ENCODE measurements around the gene TEX14.
A peak's percentile ranks its signal among the peaks of the same experiment; 100 is the strongest.

Gene TEX14

DNA sequence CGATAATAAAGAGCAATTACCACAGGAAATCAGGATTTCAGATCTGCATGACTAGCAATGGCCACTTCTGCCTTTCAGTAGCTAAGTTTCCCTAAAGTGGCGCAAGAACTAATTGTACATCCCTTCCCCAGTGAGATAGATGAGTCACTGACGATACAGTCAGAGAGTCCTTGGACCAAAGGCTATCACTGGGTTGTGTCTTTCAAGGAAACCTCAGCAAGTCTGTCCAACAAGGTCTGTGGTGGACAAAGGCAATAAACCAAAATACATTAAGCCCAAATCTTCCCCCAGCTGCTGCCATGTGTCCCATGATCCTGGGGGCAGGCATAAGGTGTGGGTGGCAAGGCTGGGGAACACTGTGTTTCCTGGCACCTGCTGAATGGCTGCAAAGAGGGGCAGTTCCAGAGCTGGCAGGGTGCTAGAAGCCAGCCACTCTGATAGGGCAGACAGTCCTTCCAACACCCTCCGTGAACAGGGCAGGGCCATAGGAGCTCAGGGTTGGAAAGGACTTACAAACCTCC, 156.9 kb downstream of the TEX14 start:
- Histone ChIP-seq H3K4me3 (replicated peaks; ENCODE audit: insufficient read depth, low read length) (no peak overlapping the region), H3K27ac (replicated peaks) (no peak overlapping the region), H3K27me3 (ENCODE audit: insufficient read depth, poor library complexity, severe bottlenecking) (peaks cover 21% of the 10 kb centered on the region)
- TF ChIP-seq GABPA (IDR thresholded peaks at IDR 0.05; ENCODE audit: low read depth): no peak
- TF ChIP-seq POLR2AphosphoS5 (IDR thresholded peaks at IDR 0.05; ENCODE audit: low read depth): no peak
- TF ChIP-seq SPI1 (IDR thresholded peaks at IDR 0.05; ENCODE audit: borderline replicate concordance, low read depth): no peak
- TF ChIP-seq, protein P1, sequence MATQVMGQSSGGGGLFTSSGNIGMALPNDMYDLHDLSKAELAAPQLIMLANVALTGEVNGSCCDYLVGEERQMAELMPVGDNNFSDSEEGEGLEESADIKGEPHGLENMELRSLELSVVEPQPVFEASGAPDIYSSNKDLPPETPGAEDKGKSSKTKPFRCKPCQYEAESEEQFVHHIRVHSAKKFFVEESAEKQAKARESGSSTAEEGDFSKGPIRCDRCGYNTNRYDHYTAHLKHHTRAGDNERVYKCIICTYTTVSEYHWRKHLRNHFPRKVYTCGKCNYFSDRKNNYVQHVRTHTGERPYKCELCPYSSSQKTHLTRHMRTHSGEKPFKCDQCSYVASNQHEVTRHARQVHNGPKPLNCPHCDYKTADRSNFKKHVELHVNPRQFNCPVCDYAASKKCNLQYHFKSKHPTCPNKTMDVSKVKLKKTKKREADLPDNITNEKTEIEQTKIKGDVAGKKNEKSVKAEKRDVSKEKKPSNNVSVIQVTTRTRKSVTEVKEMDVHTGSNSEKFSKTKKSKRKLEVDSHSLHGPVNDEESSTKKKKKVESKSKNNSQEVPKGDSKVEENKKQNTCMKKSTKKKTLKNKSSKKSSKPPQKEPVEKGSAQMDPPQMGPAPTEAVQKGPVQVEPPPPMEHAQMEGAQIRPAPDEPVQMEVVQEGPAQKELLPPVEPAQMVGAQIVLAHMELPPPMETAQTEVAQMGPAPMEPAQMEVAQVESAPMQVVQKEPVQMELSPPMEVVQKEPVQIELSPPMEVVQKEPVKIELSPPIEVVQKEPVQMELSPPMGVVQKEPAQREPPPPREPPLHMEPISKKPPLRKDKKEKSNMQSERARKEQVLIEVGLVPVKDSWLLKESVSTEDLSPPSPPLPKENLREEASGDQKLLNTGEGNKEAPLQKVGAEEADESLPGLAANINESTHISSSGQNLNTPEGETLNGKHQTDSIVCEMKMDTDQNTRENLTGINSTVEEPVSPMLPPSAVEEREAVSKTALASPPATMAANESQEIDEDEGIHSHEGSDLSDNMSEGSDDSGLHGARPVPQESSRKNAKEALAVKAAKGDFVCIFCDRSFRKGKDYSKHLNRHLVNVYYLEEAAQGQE (IDR thresholded peaks at IDR 0.05; ENCODE audit: insufficient replicate concordance, low read depth): no peak
- TF ChIP-seq, protein P2, sequence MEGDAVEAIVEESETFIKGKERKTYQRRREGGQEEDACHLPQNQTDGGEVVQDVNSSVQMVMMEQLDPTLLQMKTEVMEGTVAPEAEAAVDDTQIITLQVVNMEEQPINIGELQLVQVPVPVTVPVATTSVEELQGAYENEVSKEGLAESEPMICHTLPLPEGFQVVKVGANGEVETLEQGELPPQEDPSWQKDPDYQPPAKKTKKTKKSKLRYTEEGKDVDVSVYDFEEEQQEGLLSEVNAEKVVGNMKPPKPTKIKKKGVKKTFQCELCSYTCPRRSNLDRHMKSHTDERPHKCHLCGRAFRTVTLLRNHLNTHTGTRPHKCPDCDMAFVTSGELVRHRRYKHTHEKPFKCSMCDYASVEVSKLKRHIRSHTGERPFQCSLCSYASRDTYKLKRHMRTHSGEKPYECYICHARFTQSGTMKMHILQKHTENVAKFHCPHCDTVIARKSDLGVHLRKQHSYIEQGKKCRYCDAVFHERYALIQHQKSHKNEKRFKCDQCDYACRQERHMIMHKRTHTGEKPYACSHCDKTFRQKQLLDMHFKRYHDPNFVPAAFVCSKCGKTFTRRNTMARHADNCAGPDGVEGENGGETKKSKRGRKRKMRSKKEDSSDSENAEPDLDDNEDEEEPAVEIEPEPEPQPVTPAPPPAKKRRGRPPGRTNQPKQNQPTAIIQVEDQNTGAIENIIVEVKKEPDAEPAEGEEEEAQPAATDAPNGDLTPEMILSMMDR (IDR thresholded peaks at IDR 0.05; ENCODE audit: insufficient read depth, low read length): no peak
- peak in 1 of 2 experiments; percentile 50 for DNase-seq (ENCODE audit: low read depth in 1 of 2, low spot score in 1 of 2)

DNA sequence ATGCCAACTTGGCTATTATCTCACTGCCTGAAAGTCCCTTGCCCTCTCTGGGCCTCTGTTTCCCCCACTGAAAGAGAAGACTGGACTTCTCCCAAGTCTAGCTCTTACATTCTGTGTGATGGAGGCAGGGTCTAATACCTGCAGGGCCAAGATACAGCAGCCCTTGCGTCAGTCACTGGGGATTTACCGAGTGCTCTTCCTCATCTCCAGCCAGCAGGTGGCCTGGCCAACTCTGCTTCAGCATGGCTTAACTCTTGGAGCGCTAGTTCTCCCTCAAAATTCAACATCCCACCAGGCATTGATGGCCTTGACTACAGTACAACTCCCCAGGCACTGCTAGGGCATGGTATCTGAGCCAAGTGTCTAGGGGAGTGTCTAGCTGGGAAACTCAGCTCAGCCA, 157.5 kb downstream of the TEX14 start:
- Histone ChIP-seq H3K4me3 (replicated peaks; ENCODE audit: insufficient read depth, low read length) (no peak overlapping the region), H3K27ac (replicated peaks) (no peak overlapping the region), H3K27me3 (ENCODE audit: insufficient read depth, poor library complexity, severe bottlenecking) (peaks cover 21% of the 10 kb centered on the region)
- DNase-seq (ENCODE audit: low read depth in 1 of 2, low spot score in 1 of 2): no peak
- TF ChIP-seq, protein P2 (IDR thresholded peaks at IDR 0.05; ENCODE audit: insufficient read depth, low read length): no peak
- no peak for TF ChIP-seq GABPA (IDR thresholded peaks at IDR 0.05; ENCODE audit: low read depth)
- TF ChIP-seq, protein P1 (IDR thresholded peaks at IDR 0.05; ENCODE audit: insufficient replicate concordance, low read depth): no peak
- TF ChIP-seq POLR2AphosphoS5 (IDR thresholded peaks at IDR 0.05; ENCODE audit: low read depth): no peak
- no peak for TF ChIP-seq SPI1 (IDR thresholded peaks at IDR 0.05; ENCODE audit: borderline replicate concordance, low read depth)

DNA sequence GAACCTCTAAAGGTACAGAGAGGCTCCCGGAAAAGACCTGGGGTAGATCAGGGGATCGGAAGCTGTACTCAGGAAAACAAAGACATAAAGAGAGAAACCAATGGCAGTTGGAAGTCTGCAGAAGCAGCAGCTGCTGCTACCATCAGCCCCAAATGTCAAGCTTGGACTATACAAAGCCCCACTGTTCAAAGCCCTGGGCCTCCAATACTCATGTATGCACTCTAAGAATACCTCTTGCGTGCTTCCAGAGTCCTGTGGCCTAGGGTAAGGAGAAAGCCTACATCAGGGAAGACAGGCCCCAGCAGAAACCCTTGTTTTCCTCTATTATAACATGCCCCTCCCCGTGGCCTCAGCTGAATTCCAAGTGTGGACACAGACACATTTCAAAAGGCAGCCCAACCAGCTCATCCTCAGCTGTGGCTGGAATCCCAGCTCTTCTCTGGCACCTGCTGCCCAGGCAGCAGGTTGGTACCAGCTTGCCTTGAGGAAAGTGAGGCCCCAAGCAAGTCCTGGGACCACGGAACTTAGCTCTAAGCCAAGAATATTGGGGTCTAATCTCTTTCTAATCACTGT, 158.1 kb downstream of the TEX14 start:
- no peak overlapping the region for H3K4me3 ChIP-seq (replicated peaks; ENCODE audit: insufficient read depth, low read length)
- peaks cover 21% of the 10 kb centered on the region for H3K27me3 ChIP-seq (ENCODE audit: insufficient read depth, poor library complexity, severe bottlenecking)
- no peak overlapping the region for H3K27ac ChIP-seq (replicated peaks)
- no peak for DNase-seq (ENCODE audit: low read depth in 1 of 2, low spot score in 1 of 2)
- TF ChIP-seq, protein P2 (IDR thresholded peaks at IDR 0.05; ENCODE audit: insufficient read depth, low read length): no peak

DNA sequence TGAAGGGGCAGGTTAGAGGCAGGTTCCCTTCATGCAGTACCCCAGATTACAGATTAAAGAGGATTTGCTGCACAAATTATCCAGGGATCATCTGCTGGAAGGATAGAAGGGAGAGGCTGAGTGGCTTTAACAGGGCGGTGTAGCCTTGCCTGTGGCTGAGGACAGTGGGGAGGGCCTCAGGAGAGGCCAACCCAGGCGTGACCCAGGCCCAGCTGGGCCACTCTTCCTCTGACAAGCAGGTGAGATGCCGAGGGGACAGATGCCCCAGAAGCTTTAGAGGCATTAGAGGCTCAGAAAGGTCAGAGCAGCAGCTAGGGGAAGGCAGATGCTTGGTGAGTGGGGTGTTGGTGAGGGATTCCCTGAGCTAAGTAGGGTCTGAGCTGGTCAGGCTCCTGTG, 159.3 kb downstream of the TEX14 start:
- Histone ChIP-seq H3K27me3 (ENCODE audit: insufficient read depth, poor library complexity, severe bottlenecking) (peaks cover 21% of the 10 kb centered on the region), H3K4me3 (replicated peaks; ENCODE audit: insufficient read depth, low read length) (no peak overlapping the region), H3K27ac (replicated peaks) (no peak overlapping the region)
- DNase-seq (ENCODE audit: low read depth in 1 of 2, low spot score in 1 of 2): no peak
- TF ChIP-seq SPI1 (IDR thresholded peaks at IDR 0.05; ENCODE audit: borderline replicate concordance, low read depth): no peak
- TF ChIP-seq, protein P1 (IDR thresholded peaks at IDR 0.05; ENCODE audit: insufficient replicate concordance, low read depth): no peak
- TF ChIP-seq GABPA (IDR thresholded peaks at IDR 0.05; ENCODE audit: low read depth): no peak
- no peak for TF ChIP-seq POLR2AphosphoS5 (IDR thresholded peaks at IDR 0.05; ENCODE audit: low read depth)
